HepG2 (cell line): ENCODE results near the gene AP5B1. TPM values are rescaled to one million over a fixed set of nuclear protein-coding genes. Genes with fewer than 3 reads are reported as not detected.

ENCODE experiments used
- AGO1 ChIP-seq: fragments of 200-400 bp; formaldehyde crosslinking; IDR thresholded peaks from 2 replicates; pipeline ENCODE4 v1.6.1; 2017; ENCODE audit warnings: mild to moderate bottlenecking, low read depth, low read length, moderate library complexity; ENCODE audit not compliant: poor library complexity, severe bottlenecking
- CAMTA2 ChIP-seq: sonication (generic); formaldehyde crosslinking; IDR thresholded peaks from 2 replicates; pipeline ENCODE4 v1.4.0; 2020; ENCODE audit warnings: mild to moderate bottlenecking, missing genetic modification reagents, borderline replicate concordance
- FOXP1 ChIP-seq, 2 experiments: fragments of 450-650 bp in 1 of 2; IDR thresholded peaks; 2 replicates each; pipeline ENCODE4 v1.6.1; 2017 to 2018; ENCODE audit warnings: antibody characterized with exemption in 1 of 2
- GABPA ChIP-seq, 2 experiments: IDR thresholded peaks; 2 replicates each; pipeline ENCODE4 v1.6.1; 2011 to 2016; ENCODE audit warnings: low read depth in 2 of 2, low read length in 1 of 2, missing biosample characterization in 1 of 2, missing genetic modification characterization in 1 of 2
- GRHL1 ChIP-seq: sonication (generic); formaldehyde crosslinking; conservative IDR thresholded peaks from 2 replicates; pipeline ENCODE4 v1.8.0; 2022; ENCODE audit warnings: missing genetic modification reagents
- HNF1B ChIP-seq: sonication (generic); formaldehyde crosslinking; IDR thresholded peaks from 2 replicates; pipeline ENCODE4 v1.5.1; 2020; ENCODE audit warnings: mild to moderate bottlenecking, moderate library complexity, missing genetic modification reagents
- HNF4A ChIP-seq: sonication (generic); formaldehyde crosslinking; IDR thresholded peaks from 2 replicates; pipeline ENCODE4 v1.4.0; 2020; ENCODE audit warnings: missing genetic modification reagents
- HOXA3 ChIP-seq: sonication (generic); formaldehyde crosslinking; IDR thresholded peaks from 2 replicates; pipeline ENCODE4 v1.5.0; 2020; ENCODE audit warnings: missing genetic modification reagents
- MAX ChIP-seq: IDR thresholded peaks from 2 replicates; pipeline ENCODE4 v1.6.1; 2012; ENCODE audit warnings: inconsistent platforms
- MBD4 ChIP-seq: IDR thresholded peaks from 2 replicates; pipeline ENCODE4 v1.6.1; 2012; ENCODE audit warnings: low read length, inconsistent platforms, borderline replicate concordance
- RBM39 ChIP-seq: fragments of 200-400 bp; formaldehyde crosslinking; IDR thresholded peaks from one replicate; pipeline ENCODE4 v1.6.1; 2018; ENCODE audit warnings: antibody characterized with exemption, mild to moderate bottlenecking, low read depth, low read length; ENCODE audit not compliant: poor library complexity, severe bottlenecking
- RNF2 ChIP-seq: fragments of 450-650 bp; conservative IDR thresholded peaks from 2 replicates; pipeline ENCODE4 v1.6.1; 2016; ENCODE audit warnings: low read depth
- TGIF2 ChIP-seq: IDR thresholded peaks from 2 replicates; pipeline ENCODE4 v1.6.1; 2016; ENCODE audit warnings: control low read depth, missing compliant biosample characterization
- TSC22D2 ChIP-seq: sonication (generic); formaldehyde crosslinking; IDR thresholded peaks from 2 replicates; pipeline ENCODE4 v1.5.1; 2020; ENCODE audit warnings: missing genetic modification reagents, mild to moderate bottlenecking, borderline replicate concordance
- ZBTB25 ChIP-seq: IDR thresholded peaks from 2 replicates; pipeline ENCODE4 v1.6.1; 2018; ENCODE audit warnings: missing genetic modification reagents
- ZFYVE20 ChIP-seq: sonication (generic); formaldehyde crosslinking; IDR thresholded peaks from 2 replicates; pipeline ENCODE4 v1.8.0; 2023; ENCODE audit warnings: low read depth, mild to moderate bottlenecking, moderate library complexity, missing genetic modification reagents, borderline replicate concordance
- ZMYM3 ChIP-seq: sonication (generic); formaldehyde crosslinking; IDR thresholded peaks from 2 replicates; pipeline ENCODE4 v1.5.1; 2020; ENCODE audit warnings: mild to moderate bottlenecking, missing genetic modification reagents
- ZNF225 ChIP-seq: sonication (generic); formaldehyde crosslinking; IDR thresholded peaks from 2 replicates; pipeline ENCODE4 v1.4.0; 2020; ENCODE audit warnings: mild to moderate bottlenecking, missing genetic modification reagents
- ZNF282 ChIP-seq: fragments of 450-650 bp; IDR thresholded peaks from 2 replicates; pipeline ENCODE4 v1.6.1; 2018; ENCODE audit not compliant: partially characterized antibody
- ZNF350 ChIP-seq: sonication (generic); formaldehyde crosslinking; IDR thresholded peaks from 2 replicates; pipeline ENCODE4 v1.4.0; 2020; ENCODE audit warnings: mild to moderate bottlenecking, low read depth, missing genetic modification reagents, borderline replicate concordance
- ZNF552 ChIP-seq: sonication (generic); formaldehyde crosslinking; IDR thresholded peaks from 2 replicates; pipeline ENCODE4 v1.9.0; 2022; ENCODE audit warnings: missing genetic modification reagents, mild to moderate bottlenecking, borderline replicate concordance
- ZNF605 ChIP-seq: sonication (generic); formaldehyde crosslinking; IDR thresholded peaks from 2 replicates; pipeline ENCODE4 v1.8.0; 2022; ENCODE audit warnings: mild to moderate bottlenecking, missing genetic modification reagents
- ZNF629 ChIP-seq: sonication (generic); formaldehyde crosslinking; conservative IDR thresholded peaks from 2 replicates; pipeline ENCODE4 v1.5.0; 2020; ENCODE audit warnings: missing genetic modification reagents
- ZSCAN21 ChIP-seq: sonication (generic); formaldehyde crosslinking; IDR thresholded peaks from 2 replicates; pipeline ENCODE4 v1.8.0; 2022; ENCODE audit warnings: mild to moderate bottlenecking, missing genetic modification reagents, moderate library complexity, borderline replicate concordance
- polyA plus RNA-seq, 8 experiments: library from polyadenylated mRNA; depleted of rRNA in 3 of 8; stranded (reverse) in 7 of 8; unstranded in 1 of 8; fragments of >200 nt; fragmentation: Illumina TruSeq in 4 of 8; extraction: Trizol in 4 of 8; gene quantifications; 2 replicates each; pipeline versions ENCODE4 v1.2.1 to v1.2.3, GENCODE V29; 2011 to 2016; ENCODE audit warnings: low read depth in 4 of 8, missing spikeins in 1 of 8, mixed read lengths in 1 of 8; ENCODE audit not compliant: insufficient read depth in 1 of 8
- total RNA-seq, 5 experiments: library from RNA; depleted of rRNA; stranded (reverse); fragments of >200 nt; fragmentation: Illumina TruSeq; extraction: Trizol; gene quantifications; 2 replicates each; pipeline ENCODE4 v1.2.3, GENCODE V29; 2016; ENCODE audit warnings: low read depth in 1 of 5
- TF ChIP-seq, protein P1 (sequence below): IDR thresholded peaks from 2 replicates; pipeline ENCODE4 v1.6.1; 2016

Gene AP5B1
- total and polyA plus RNA-seq, 2 of the 13 experiments (the other 11 are each of a cell fraction or from before 2014, with no cell fraction given) = 1.7 to 4.4 TPM

- TF ChIP-seq ZNF350 (CRISPR knock-in tag) (peak; percentile 28; the same call in 1 of the 2 replicates), CAMTA2 (CRISPR knock-in tag) (no peak), RBM39 (no peak), ZFYVE20 (no peak), MBD4 (no peak), RNF2 (no peak), ZMYM3 (CRISPR knock-in tag) (peak; percentile 71; the same call in 1 of the 2 replicates), ZNF629 (CRISPR knock-in tag) (0 out of 2 replicates have a peak, but pooled peaks have one; percentile 11), ZNF282 (no peak), HOXA3 (CRISPR knock-in tag) (peak; percentile 49; the same call in 1 of the 2 replicates), ZBTB25 (CRISPR knock-in tag) (0 out of 2 replicates have a peak, but pooled peaks have one; percentile 15), AGO1 (no peak), ZNF552 (CRISPR knock-in tag) (no peak), ZSCAN21 (CRISPR knock-in tag) (no peak), HNF1B (CRISPR knock-in tag) (no peak), ZNF605 (no peak), TSC22D2 (CRISPR knock-in tag) (no peak), GABPA (IDR thresholded peaks at IDR 0.05; ENCODE audit: low read depth, low read length) (no peak), GABPA (CRISPR knock-in tag; IDR thresholded peaks at IDR 0.05; ENCODE audit: low read depth) (peak; percentile 59), GRHL1 (no peak), ZNF225 (CRISPR knock-in tag) (no peak), MAX (peak; percentile 62; the same call in 1 of the 2 replicates), HNF4A (CRISPR knock-in tag) (peak; percentile 91), FOXP1 (IDR thresholded peaks at IDR 0.05) (no peak), FOXP1 (CRISPR knock-in tag; IDR thresholded peaks at IDR 0.05) (no peak), TGIF2 (CRISPR knock-in tag) (0 out of 2 replicates have a peak, but pooled peaks have one; percentile 19)
- TF ChIP-seq, protein P1, sequence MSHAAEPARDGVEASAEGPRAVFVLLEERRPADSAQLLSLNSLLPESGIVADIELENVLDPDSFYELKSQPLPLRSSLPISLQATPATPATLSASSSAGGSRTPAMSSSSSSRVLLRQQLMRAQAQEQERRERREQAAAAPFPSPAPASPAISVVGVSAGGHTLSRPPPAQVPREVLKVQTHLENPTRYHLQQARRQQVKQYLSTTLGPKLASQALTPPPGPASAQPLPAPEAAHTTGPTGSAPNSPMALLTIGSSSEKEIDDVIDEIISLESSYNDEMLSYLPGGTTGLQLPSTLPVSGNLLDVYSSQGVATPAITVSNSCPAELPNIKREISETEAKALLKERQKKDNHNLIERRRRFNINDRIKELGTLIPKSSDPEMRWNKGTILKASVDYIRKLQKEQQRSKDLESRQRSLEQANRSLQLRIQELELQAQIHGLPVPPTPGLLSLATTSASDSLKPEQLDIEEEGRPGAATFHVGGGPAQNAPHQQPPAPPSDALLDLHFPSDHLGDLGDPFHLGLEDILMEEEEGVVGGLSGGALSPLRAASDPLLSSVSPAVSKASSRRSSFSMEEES (CRISPR knock-in tag) = peak; percentile 75; the same call in 1 of the 2 replicates
These were observed 40.3 kb upstream of the AP5B1 start (continued) for GRCh38 chr11:65821107-65821506.
